Renal pelvis (tissue), 4 donors: Measurements from ENCODE around the gene PSTPIP2. TPM values are rescaled to one million over a fixed set of nuclear protein-coding genes. Genes with fewer than 3 reads are reported as not detected.
A peak's percentile ranks its signal among the peaks of the same experiment; 100 is the strongest.
"Not testable (repeated sequence)": the region's sequence is repeated elsewhere in the genome, so short reads cannot be mapped to it uniquely, and the experiment has no call there.

Source experiments
- DNase-seq: peaks from one replicate; pipeline ENCODE4 v3.0.0-alpha.2; 2013
- polyA plus RNA-seq, 3 donors: library from polyadenylated mRNA; unstranded; fragments of 120-200 nt; gene quantifications; one replicate each; pipeline ENCODE4 v1.2.1, GENCODE V29; 2013; ENCODE audit not compliant: insufficient read length in 3 of 3

The PSTPIP2 gene
- polyA plus RNA-seq, 3 donors = 9.1 to 15.9 (median 11.4) TPM

DNA sequence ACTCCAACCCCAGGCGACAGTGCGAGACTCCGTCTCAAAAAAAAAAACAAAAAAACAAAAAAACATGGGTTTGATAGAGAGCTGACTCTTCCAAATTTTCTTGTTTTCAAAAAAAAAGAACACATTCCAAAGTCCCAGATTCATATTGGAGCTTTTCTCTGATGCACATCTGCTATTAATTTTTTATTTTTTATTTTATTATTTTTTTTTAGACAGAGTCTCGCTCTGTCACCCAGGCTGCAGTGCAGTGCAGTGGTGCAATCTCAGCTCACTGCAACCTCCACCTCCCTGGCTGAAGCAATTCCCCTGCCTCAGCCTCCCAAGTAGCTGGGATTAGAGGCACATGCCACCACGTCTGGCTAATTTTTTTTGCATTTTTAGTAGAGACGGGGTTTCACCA, 79.5 kb downstream of the PSTPIP2 start:
- DNase-seq = not testable (repeated sequence)

DNA sequence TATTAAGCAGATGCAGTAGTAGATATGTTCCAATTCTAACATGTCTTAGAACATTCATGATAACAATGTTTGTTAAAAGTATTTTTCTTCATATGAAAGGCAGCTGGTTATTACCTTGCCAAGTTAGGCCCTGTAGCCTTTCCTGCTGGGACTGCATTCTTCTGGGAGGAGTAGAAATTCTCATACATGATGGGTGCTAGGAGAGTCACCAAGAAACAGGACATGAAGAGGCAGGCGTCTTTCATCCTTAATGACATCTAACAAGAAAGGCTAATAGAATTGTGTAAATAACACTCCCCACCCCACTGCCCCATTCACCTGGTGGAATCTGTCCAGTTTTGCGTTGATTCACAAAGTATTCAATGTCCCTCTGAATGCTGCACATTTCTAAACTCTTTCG, 80.3 kb downstream of the PSTPIP2 start:
- DNase-seq = no peak

DNA sequence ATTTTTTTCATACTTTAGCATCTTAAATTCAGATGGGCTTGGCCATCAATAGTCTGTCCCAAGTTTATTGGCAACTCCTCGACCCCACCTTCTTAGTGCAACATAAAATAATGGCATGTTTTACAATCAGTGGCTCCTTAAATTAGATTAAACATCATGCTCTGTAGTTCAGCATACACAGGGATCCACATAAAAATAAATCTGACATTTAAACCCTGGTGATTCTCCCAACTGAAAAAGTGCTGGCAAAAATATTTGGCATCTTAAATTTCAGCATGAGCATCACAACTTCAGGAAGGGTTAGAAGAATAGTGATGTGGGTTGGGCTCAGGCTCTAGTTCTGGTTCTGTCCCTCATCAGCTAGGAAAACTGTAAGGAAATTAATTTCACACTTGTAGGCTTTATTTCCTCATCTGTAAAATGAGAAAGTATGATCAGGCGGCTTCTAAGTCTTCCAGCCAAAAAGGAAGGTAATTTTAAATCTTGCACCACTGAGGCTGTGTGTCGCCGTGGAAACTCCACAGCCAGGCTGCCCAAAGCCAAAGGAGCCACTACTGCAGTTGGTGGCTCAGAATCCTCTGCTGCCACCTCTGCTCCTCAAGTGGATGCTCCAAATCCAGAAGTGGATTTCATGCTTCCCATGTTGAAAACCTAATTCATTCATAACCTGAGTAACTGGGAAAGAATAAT, 87.4 kb downstream of the PSTPIP2 start:
- DNase-seq = no peak

DNA sequence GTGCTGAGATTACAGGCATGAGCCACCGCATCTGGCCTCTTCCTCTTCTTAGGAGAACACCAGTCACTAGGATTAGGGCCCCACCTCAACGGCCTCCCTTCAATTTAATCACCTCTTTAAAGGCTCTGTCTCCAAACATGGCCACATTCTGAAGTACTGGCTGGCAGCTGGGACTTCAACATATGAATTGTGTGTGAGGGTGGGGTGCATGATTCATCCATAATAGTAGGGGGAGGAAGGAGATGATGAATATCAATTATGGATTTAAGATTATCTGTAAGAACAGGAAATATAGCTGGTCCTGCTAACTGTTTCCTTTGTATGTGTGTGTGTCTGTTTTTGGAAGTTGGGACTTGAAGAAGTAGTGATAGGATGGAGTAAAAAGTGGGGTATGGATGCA, 90.2 kb downstream of the PSTPIP2 start:
- DNase-seq = no peak

DNA sequence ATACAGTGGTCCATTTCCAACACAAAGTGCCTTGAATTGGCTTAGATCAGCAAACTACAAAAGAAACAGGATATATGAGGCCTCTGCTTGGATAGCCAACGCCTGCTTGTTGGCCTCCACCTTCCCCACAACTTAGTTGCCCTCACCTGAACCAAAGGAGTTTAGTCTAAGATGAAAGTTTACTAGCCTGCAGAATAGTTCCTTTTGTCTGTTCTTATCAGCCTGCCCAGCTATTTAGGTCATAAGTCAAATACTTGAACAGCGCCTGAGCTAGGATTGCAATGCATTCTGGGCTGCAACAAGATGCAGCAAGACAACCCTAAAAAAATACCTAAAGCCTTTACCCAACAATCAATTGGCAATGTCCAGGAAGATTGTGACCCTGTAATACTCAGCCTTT, 91.8 kb downstream of the PSTPIP2 start:
- no peak for DNase-seq

DNA sequence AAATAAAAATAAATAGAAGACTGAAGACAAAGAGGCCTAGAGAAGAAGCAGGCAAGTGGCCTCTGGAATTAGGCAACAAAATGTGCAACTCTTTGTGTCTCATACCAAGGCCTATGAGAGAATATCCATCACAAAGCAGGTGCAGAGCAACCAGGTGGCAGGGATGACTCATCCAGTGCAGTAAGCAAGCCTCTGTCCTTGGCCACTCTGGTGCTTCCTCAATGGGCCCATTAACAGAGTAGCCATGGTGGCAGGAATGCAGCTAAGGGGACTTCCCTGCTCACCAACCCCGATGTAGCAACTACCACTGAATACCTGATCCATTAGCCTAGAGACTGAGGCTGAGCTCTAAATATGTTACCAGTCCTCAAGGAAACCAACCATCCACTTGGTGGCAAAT, 94.0 kb downstream of the PSTPIP2 start:
- no peak for DNase-seq

DNA sequence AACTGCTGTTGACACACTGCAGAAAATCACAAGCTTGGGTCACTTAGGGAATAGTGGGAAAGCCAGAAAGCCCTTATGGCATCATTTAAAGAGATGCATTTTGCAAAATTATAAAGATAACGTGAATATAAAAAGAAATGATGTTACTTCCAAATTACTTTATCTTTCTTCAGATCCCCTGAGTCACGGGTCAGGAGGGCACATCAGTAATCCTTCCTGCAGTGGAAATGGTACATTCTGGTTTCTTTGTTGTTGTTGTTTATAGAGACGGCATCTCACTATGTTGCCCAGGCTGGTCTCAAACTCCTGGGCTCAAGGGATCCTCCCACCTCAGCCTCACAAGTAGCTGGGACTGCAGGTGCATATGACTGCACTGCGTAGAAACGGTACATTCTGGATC, 95.1 kb downstream of the PSTPIP2 start:
- no peak for DNase-seq

DNA sequence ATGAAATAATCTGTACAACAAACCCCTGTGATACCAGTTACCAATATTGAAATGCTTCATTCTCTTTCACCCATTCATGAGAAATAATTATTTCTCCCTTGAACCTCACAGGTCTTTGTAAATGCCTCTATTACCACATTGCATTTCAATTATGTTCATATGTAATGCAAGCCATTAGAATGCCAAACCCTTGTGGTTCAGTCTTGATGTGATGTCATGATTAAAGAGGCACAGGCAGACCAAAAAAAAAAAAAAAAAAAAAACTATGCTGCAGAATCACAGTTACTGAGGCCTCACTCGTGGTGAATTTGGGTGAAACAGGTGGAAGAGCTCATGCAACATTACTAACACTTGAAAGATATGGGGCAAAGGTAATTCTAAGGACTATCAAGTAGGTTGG, 95.5 kb downstream of the PSTPIP2 start:
- no peak for DNase-seq

DNA sequence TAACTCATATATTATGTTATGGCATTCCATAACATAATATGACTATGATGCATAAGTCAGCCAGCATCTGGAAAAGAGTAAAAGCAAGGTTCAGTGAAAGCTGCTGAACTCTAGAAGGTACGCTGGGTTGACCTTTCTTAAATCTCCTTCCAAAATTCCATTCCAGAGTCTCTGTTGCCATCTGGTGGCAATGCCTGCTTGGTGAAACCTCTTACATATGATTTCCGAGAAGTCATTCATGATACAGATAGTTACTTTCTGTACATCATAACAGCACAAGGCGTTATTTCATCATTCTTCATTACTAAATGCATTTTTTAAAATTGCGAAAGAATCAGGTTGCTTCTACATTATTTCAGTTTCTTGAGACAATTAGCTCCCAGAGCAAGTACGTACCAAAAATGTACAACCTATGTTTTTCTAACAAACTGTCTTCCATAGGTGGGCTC, 97.9 kb downstream of the PSTPIP2 start:
- peak; percentile 66 for DNase-seq

DNA sequence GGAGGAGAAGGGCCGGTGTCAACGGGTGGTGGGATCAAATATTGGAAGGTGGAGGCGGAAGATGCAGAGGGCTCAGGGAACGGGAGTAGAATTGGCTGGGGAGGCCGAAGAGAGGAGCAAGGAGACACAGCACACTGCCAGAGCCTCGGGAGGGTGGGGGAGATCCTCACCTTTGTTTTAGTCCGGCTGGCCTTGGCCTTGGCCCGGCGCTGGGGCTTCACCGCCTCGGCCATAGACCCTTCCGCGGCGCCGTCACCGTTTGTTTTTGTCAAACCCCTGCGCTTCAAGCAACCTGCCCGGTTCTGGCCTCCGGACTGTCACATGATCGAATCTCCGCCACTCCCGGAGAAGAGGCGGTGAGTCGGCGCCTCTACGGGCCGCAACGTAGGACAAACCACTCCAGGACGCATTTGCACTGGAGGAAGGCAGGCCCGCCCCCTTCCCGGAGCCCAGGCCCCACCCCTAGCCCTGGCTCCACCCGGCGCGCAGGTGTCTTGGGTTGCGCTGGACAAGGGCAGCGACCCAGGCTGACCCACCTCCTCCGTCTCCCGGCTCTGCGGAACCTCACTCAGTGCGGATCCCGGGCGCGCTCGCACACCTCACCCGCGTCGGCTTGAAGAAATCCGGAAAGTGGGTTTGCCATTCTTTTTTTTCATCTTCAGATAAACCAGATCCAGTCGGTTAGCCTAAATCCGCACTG, 104.9 kb downstream of the PSTPIP2 start, which contains the start of gene EPG5:
EPG5 (minus strand) TSS at position 323 of the 700 bp plus-strand sequence; CDS start at position 233, 90 bp downstream.
- DNase-seq = peak; percentile 97

DNA sequence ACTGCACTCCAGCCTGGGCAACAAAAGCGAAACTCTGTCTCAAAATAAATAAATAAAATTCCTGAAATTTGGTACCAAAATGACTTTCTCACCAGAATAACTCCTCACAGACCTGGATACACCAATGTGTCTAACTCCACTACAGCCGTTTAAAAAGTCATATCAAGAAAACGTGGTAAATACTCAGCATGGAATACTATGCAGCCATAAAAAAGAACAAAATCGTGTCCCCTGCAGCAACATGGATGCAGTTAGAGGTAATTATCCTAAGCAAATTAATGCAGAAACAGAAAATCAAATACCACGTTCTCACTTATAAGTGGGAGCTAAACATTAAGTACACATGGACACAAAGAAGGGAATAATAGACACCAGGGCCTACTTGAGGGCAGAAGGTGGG, 107.1 kb downstream of the PSTPIP2 start:
- not testable (repeated sequence) for DNase-seq

DNA sequence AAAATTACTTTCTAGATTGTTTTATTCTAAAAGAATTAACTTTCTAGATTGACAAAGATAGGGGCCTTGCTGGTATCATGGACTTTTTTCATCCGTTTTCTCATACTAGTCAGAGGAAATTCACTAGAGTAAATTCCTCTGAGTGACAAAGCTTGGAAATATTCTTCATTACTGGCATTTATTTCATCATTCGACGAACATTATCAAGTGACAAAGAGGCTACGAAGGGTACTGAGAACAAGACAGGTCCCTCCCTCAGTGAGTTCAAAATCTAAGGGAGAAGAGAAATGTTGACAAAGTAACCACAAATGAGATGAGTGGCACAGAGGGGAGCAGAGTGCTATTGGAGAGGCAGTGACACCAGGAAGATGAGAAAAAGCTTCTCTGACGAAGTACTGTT, 109.2 kb downstream of the PSTPIP2 start:
- DNase-seq = no peak

DNA sequence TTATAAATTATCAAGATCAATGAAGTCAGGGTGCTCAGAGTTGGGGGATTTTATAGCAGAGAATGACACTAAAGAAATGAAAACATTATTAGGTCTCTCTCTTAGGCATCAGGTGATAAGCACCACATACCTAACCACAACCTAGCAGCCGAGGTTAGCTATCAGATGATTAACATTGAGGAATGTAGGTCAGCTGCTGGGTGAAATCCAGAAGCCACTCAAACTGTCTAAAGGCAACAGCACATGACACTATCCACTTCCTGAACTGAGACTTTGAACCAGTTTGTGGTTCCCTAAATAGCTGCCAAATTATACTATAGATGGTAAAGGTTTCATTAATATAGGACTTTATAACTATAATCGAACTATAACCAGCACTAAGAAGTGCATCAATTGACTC, 109.6 kb downstream of the PSTPIP2 start:
- no peak for DNase-seq

DNA sequence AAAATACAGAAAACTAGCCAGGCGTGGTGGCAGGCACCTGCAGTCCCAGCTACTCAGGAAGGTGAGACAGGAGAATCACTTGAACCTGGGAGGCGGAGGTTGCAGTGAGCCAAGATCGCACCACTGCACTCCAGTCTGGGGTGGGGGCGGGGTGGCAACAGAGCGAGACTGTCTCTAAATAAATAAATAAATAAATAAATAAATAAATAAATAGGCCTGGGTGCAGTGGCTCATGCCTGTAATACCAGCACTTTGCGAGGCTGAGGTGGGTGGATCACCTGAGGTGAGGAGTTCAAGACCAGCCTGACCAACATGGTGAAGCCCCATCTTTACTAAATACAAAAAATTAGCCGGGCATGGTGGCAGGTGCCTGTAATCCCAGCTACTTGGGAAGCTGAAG, 112.6 kb downstream of the PSTPIP2 start:
- DNase-seq = not testable (repeated sequence)

DNA sequence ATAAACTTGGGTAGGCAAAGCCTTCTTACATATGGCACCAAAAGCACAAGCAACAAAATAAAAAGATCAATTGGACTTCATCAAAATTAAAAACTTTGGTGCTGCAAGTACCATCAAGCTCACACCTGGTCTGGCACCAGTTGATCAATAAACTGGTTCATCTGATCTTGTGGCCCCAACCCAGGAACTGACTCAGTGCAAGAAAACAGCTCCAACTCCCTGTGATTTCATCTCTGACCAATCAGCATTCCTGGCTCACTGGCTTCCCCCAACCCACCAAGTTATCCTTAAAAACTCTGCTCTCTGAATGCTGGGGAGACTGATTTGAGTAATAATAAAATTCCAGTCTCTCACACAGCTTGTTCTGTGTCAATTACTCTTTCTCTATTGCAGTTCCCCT, 113.3 kb downstream of the PSTPIP2 start:
- DNase-seq = no peak

DNA sequence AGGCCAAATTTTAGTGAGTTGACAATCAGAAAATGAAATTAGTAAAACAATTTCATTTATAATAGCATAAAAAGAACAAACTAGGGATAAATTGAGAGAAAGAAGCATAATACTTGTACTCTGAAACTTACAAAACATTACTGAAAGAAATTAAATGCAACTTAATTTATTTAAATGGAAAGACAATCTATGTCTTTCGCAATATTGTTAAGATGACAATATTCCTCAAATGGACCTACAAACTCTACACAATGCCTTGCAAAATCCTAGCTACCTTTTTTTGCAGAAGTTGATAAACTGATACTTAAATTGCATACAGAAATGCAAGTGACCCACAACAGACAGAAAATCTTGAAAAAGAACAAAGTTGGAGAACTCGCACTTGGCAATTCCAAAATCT, 114.0 kb downstream of the PSTPIP2 start:
- no peak for DNase-seq

DNA sequence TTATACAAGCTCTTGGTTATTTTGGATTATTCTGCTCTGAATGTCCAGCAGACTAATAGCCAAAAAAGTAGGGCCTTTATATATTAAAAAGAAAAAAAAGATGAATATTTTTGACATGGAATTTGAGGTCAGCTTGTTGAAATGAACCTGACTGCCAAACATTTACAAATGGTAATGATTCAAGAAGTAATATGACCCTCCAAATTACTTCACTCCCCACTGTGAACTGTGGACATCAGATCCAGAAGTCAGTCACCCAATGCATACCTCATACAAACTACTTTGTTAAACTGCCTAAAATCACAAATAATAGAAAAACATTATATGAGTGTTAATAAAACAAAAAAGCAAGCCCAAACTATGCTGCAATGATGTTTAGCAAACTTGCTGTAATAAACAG, 115.0 kb downstream of the PSTPIP2 start:
- peak; percentile 9 for DNase-seq

DNA sequence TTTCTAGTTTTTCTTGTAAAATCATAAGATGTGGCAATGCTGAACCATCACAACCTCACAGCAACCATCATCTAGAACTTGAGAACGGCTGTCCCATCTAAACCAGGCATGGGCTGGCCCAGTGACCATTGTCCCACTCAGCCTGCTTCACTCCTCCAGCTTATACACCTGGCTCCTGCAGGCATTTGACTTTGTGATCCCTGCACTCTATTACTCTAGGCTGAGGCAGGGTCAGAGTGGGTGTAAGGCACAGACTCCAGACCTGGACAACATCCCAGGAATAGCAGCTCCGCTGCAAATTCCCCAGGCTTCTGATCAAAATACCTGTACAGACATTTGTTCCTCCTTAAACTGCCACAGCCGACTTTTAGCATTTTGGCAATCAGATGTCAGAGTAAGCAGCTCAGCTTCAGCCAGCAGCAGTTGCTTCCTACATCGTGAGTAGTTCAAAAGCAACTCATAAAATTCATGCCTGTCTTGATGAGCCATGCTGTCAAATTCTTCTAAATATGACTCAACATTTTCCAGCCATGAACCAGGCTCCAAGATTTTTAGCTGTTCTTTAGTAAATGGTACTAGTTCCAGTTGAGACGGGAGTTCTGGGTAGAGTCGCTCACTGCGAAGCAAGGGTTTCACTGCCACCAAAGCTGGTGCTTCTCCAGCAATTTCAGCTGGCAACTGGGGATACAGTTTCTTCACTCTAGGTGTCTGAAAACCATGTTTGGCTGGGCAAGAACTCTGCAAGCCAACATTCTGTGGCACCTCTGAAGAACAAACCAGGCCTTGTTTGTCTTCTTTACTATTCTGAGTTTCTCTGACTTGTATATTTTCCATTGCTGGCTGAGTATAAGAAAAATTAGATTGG, 117.8 kb downstream of the PSTPIP2 start:
- DNase-seq = no peak

DNA sequence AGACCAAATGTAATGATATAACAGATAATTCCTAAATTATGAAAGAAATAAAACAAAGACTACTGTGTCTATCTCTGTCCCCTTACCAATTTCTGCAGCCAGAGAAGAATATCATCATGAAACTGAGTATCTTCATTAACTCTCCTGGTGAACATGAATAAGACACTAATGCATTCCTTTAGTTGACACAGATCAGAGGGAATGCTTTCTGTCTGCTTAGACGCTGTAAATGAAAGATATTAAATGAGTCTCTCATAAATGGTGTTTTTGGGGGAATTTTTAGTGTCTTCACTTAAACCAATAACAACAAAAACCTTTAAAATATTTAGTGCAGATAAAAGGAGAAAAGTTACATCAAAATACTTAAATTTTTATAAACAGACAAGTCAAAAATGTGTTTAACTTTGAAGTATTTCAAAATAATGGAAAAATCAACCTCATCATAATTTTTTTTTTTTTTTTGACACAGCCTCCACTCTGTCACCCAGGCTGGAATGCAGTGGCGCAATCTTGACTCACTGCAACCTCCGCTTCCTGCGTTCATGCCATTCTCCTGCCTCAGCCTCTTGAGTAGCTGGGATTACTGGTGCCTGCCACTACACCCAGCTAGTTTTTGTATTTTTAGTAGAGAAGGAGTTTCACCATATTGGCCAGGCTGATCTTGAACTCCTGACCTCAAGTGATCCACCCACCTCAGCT, 120.9 kb downstream of the PSTPIP2 start:
- no peak for DNase-seq

DNA sequence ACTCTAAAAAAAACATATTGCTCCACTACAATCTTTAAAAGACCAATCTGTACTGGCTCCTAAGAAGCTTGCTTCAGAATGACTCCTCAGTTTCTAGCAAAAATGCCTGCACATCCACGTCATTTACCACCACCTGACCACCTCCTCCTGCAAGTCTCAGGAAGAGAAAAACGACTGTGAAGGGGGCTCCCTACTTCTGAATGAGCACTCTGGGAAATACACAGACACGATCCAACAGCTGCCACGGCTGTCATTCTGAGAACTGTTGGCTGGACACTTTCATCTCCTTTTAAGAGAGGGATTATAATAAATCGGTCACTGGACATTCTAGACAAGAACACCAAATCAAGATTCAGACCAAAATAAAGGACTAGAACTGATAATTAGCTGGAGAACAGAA, 126.4 kb downstream of the PSTPIP2 start:
- no peak for DNase-seq

DNA sequence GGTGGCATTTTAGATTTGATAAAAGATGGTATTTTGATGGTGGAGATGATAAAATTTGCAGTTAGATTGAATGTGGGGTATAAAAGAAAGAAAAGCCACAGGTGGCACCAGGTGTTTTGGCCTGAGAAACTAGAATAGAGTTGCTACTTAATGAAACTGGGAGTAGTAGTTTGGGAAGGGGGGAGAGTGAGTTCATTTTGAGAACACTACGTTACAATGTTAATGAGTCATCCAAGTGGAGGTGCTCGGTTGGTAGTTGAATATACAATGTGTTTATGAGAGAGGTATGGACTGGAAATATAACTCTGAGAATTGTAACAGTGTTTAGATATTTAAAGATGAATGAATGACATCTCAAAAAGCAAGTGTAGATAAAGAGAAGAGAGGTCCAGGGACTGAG, 131.3 kb downstream of the PSTPIP2 start:
- DNase-seq = no peak

DNA sequence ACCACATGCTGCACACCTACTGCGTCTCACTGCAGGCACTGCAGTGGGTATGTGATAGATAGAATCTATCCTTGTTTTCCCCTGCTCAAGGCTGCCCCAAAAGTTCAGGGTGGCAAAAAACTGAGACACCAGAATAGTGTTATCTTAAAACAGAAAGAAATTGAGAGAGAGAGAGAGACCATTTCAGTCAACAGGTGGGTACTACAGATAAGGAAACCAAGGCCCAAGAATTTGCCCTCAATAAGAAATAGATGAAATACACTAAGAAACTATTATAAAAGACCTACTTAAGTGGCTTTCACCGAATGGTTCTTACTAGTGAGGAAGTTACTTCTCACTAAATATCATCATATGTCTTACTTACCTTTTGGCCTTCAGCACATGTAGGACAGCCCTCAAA, 132.8 kb downstream of the PSTPIP2 start:
- DNase-seq = no peak
